K562 (cell line): ENCODE data around the gene HTT-AS. TPM values are rescaled to one million over a fixed set of nuclear protein-coding genes. Genes with fewer than 3 reads are reported as not detected.

Experiments used
- ATAC-seq: fragments of 200-7000 bp; cut with Tn5 transposase; 3 replicates; pipeline ENCODE4 v1.9.1; 2020; ENCODE audit warnings: moderate library complexity
- BruUV-seq: library from RNA; stranded (reverse); fragments of 400-500 nt; replicated peaks from 2 replicates; lab custom pipeline; 2021; lab: Mats Ljungman, UMichigan
- CTCF ChIA-PET: fragments of 300-600 bp; formaldehyde crosslinking; extraction: SDS; loops from one replicate; lab custom pipeline; 2021; ENCODE audit warnings: low intra/inter-chr PET ratio; lab: Yijun Ruan, JAX
- POLR2A ChIA-PET: fragments of 300-600, 350-650 bp; sonication (Branson Sonifier 250); formaldehyde crosslinking; extraction: SDS; loops from one replicate; lab custom pipeline; 2021; ENCODE audit warnings: antibody characterized with exemption, inconsistent platforms; lab: Yijun Ruan, JAX
- DNase-seq, 4 experiments: peaks; one replicate each; pipeline versions ENCODE4 v3.0.0 to v3.0.0-alpha.2; 2011 to 2018; ENCODE audit warnings: low spot score in 3 of 4, mixed read lengths in 3 of 4; ENCODE audit errors: extremely low read depth in 1 of 4
- FAIRE-seq: peaks from 2 replicates; lab custom pipeline; 2011; peaks lifted over from hg19 to GRCh38; lab: Jason Lieb, UNC
- H2AFZ ChIP-seq: 2 replicates; pipeline ENCODE4 v1.6.0; 2011; ENCODE audit warnings: low read depth, low read length, control low read depth, inconsistent platforms
- H3K27ac ChIP-seq: fragments of 200-600 bp; 3 replicates; pipeline ENCODE4 v1.8.0; 2011; ENCODE audit warnings: low read depth, mild to moderate bottlenecking, control low read depth, inconsistent platforms, low read length, moderate library complexity, mixed read lengths; ENCODE audit errors: extremely low read depth
- H3K27me3 ChIP-seq, 2 experiments: fragments of 300-600 bp in 1 of 2; 2 replicates in 1 of 2; 3 replicates in 1 of 2; pipeline versions ENCODE4 v1.6.0 to v1.8.0; 2011; ENCODE audit warnings: inconsistent platforms in 2 of 2, low read length in 2 of 2, mild to moderate bottlenecking in 1 of 2, mixed read lengths in 1 of 2, moderate library complexity in 1 of 2; ENCODE audit not compliant: control insufficient read depth in 2 of 2, insufficient read depth in 2 of 2
- H3K36me3 ChIP-seq: fragments of 300-600 bp; 3 replicates; pipeline ENCODE4 v1.8.0; 2011; ENCODE audit warnings: mild to moderate bottlenecking, low read length, inconsistent platforms; ENCODE audit not compliant: control insufficient read depth, insufficient read depth
- H3K4me1 ChIP-seq, 2 experiments: fragments of 200-600 bp in 1 of 2; replicated peaks in 1 of 2; 2 replicates in 1 of 2; 3 replicates in 1 of 2; pipeline versions ENCODE4 v1.5.1 to v1.8.0; 2011; ENCODE audit warnings: inconsistent platforms in 2 of 2, low read length in 2 of 2, mild to moderate bottlenecking in 1 of 2, mixed read lengths in 1 of 2, moderate library complexity in 1 of 2; ENCODE audit not compliant: control insufficient read depth in 2 of 2, insufficient read depth in 2 of 2
- H3K4me2 ChIP-seq: 2 replicates; pipeline ENCODE4 v1.6.1; 2011; ENCODE audit warnings: low read length, control low read depth, inconsistent platforms, mixed read lengths; ENCODE audit not compliant: insufficient read depth
- H3K4me3 ChIP-seq: fragments of 200-600 bp; sonication (generic), shearing (Covaris generic); 2 replicates; pipeline ENCODE4 v1.5.1; 2016; ENCODE audit warnings: control low read depth, inconsistent platforms
- H3K79me2 ChIP-seq: fragments of 200-600 bp; 3 replicates; pipeline ENCODE4 v1.8.0; 2011; ENCODE audit warnings: low read length, inconsistent platforms; ENCODE audit not compliant: control insufficient read depth, insufficient read depth
- H3K9ac ChIP-seq, 2 experiments: 2 replicates each; pipeline versions ENCODE4 v1.6.0 to v1.6.1; 2011; ENCODE audit warnings: low read depth in 2 of 2, low read length in 2 of 2, control low read depth in 1 of 2, inconsistent platforms in 1 of 2, mild to moderate bottlenecking in 1 of 2, mixed read lengths in 1 of 2; ENCODE audit not compliant: insufficient read depth in 1 of 2
- H3K9me1 ChIP-seq: one replicate; pipeline ENCODE4 v1.6.0; 2011; ENCODE audit warnings: inconsistent platforms, mild to moderate bottlenecking, low read length, moderate library complexity; ENCODE audit not compliant: control insufficient read depth, insufficient read depth
- H3K9me3 ChIP-seq: replicated peaks from 2 replicates; pipeline ENCODE4 v1.5.1; 2011; ENCODE audit warnings: low read depth, low read length, inconsistent platforms; ENCODE audit not compliant: control insufficient read depth, insufficient read depth
- H4K20me1 ChIP-seq: replicated peaks from 2 replicates; pipeline ENCODE4 v1.6.1; 2011; ENCODE audit warnings: low read length, inconsistent platforms, mixed read lengths; ENCODE audit not compliant: control insufficient read depth, insufficient read depth
- ZBTB8A ChIP-seq: fragments of 450-650 bp; IDR thresholded peaks from 2 replicates; pipeline ENCODE4 v1.6.1; 2018; ENCODE audit warnings: mild to moderate bottlenecking, moderate library complexity; ENCODE audit not compliant: partially characterized antibody
- ZFP1 ChIP-seq: fragments of 450-650 bp; formaldehyde crosslinking; IDR thresholded peaks from 2 replicates; pipeline ENCODE4 v1.4.0; 2020; ENCODE audit warnings: mild to moderate bottlenecking, mixed read lengths
- WGBS: fragments of 100-300 bp; shearing (Covaris generic); methylation state at CpG from one replicate; pipeline ENCODE4 v1.1.6; 2016; ENCODE audit warnings: low coverage, mixed read lengths; ENCODE audit not compliant: insufficient coverage; ENCODE audit errors: missing lambda C conversion rate; 5-methylcytosine and 5-hydroxymethylcytosine counted together
- in situ Hi-C: fragments of 300-500 bp; cut with MboI; formaldehyde crosslinking; loops from 4 replicates; pipeline ENCODE4 v1.15.0; 2018; ENCODE audit warnings: inconsistent platforms, mixed read lengths
- intact Hi-C: fragments of 100-400 bp; cut with micrococcal nuclease; formaldehyde crosslinking; loops from 2 replicates; pipeline ENCODE4 v1.14.2; 2022
- polyA plus RNA-seq, 8 experiments: library from polyadenylated mRNA; depleted of rRNA in 4 of 8; stranded (reverse) in 5 of 8; unstranded in 3 of 8; fragments of >200 nt; fragmentation: Nextera tagmentation in 2 of 8; fragmentation: Illumina TruSeq in 1 of 8; extraction: Ambion mirVana in 2 of 8; extraction: Trizol in 1 of 8; gene quantifications; 2 replicates each; pipeline versions ENCODE4 v1.2.1 to v1.2.3, GENCODE V29; 2011 to 2014; ENCODE audit warnings: inconsistent platforms in 1 of 8, missing spikeins in 1 of 8
- total RNA-seq, 7 experiments: library from RNA; depleted of rRNA in 6 of 7; stranded (reverse); fragments of >200 nt in 6 of 7; fragmentation: Illumina TruSeq in 2 of 7; extraction: Trizol in 2 of 7; gene quantifications; 2 replicates each; pipeline versions ENCODE4 v1.2.1 to v1.2.3, GENCODE V29; 2011 to 2021; ENCODE audit warnings: low replicate concordance in 1 of 7

The HTT-AS gene
- total and polyA plus RNA-seq, 9 of the 15 experiments (the other 6 are each of a cell fraction or from before 2014, with no cell fraction given), result not detected

GRCh38 chr4:3031357-3032082 is 42.8 kb downstream of the HTT-AS start:
- Histone ChIP-seq H2AFZ (no peak overlapping the region), H3K4me3 (no peak overlapping the region), H3K27ac (no peak overlapping the region), H3K36me3 (no peaks in the 10 kb centered on the region), H3K9me3 (no peaks in the 10 kb centered on the region), H4K20me1 (no peaks in the 10 kb centered on the region; the same call in 1 of the 2 replicates), H3K9me1 (no peaks in the 10 kb centered on the region), H3K27me3 (peaks cover 68 to 94% of the 10 kb centered on the region in 2 experiments), H3K4me1 (peaks cover 0 to 9% of the 10 kb centered on the region in 2 experiments; a peak in 2 of 5 replicates)
- CTCF ChIA-PET, result no interaction called here
- ATAC-seq (peak; percentile 11; the same call in 1 of the 3 replicates), DNase-seq (no peak)
- intact Hi-C loops (no loop called here), in situ Hi-C loops (no loop called here)
- no TSS peak for BruUV-seq
- POLR2A ChIA-PET, result interaction anchor here (0.6 to 1.7 kb wide), 3 partner anchors 10 to 615 kb away, joined by 3 to 6 read pairs (median 3); no protein-coding TSS in a partner anchor
- TF ChIP-seq ZFP1 (CRISPR knock-in tag) (no peak), ZBTB8A (no peak)
- TF ChIP-seq, all 486 proteins: peak for 0
- 1% methylated on average over 10 of the region's 12 CpGs for WGBS
- H3K79me2 ChIP-seq, result no peaks in the 10 kb centered on the region
- no peak for FAIRE-seq
- H3K4me2 ChIP-seq, result no peak overlapping the region
- no peak overlapping the region for H3K9ac ChIP-seq
